HG03196 (cell line): ENCODE results near the gene ADK.

Experiments used
- ATAC-seq: cut with Tn5 transposase; IDR thresholded peaks from one replicate; pipeline ENCODE4 v1.9.1; 2021; ENCODE audit not compliant: unreplicated experiment

The ADK gene

GRCh38 chr10:74231375-74231774 lies 80.4 kb downstream of the ADK start:
- ATAC-seq: no peak

- no peak for ATAC-seq
Measured at GRCh38 chr10:74233281-74233680, 82.3 kb downstream of the ADK start.

GRCh38 chr10:74234569-74234968 lies 83.5 kb downstream of the ADK start:
- ATAC-seq: no peak

- no peak for ATAC-seq
Measured at GRCh38 chr10:74238031-74238431, 87.0 kb downstream of the ADK start.

GRCh38 chr10:74238516-74238915 lies 87.5 kb downstream of the ADK start:
- no peak for ATAC-seq

- no peak for ATAC-seq
Measured at GRCh38 chr10:74243067-74243466, 92.0 kb downstream of the ADK start.

- ATAC-seq: no peak
Measured at GRCh38 chr10:74244097-74244685, 93.2 kb downstream of the ADK start.

- no peak for ATAC-seq
Measured at GRCh38 chr10:74244807-74245206, 93.8 kb downstream of the ADK start.

- ATAC-seq: no peak
Measured at GRCh38 chr10:74246495-74246894, 95.5 kb downstream of the ADK start.

GRCh38 chr10:74249865-74250264 lies 98.8 kb downstream of the ADK start:
- no peak for ATAC-seq

GRCh38 chr10:74255214-74255613 lies 104.2 kb downstream of the ADK start:
- no peak for ATAC-seq

- no peak for ATAC-seq
Measured at GRCh38 chr10:74255888-74256357, 104.9 kb downstream of the ADK start.

GRCh38 chr10:74262856-74263255 lies 111.8 kb downstream of the ADK start:
- ATAC-seq: no peak

GRCh38 chr10:74263996-74264395 lies 113.0 kb downstream of the ADK start:
- ATAC-seq: no peak

GRCh38 chr10:74272288-74272687 lies 121.3 kb downstream of the ADK start:
- no peak for ATAC-seq

GRCh38 chr10:74275755-74276290 lies 124.8 kb downstream of the ADK start:
- no peak for ATAC-seq

- ATAC-seq: no peak
Measured at GRCh38 chr10:74276416-74276815, 125.4 kb downstream of the ADK start.

GRCh38 chr10:74282151-74282847 lies 131.3 kb downstream of the ADK start:
- ATAC-seq: no peak

- ATAC-seq: no peak
Measured at GRCh38 chr10:74282848-74283210, 131.8 kb downstream of the ADK start.

- no peak for ATAC-seq
Measured at GRCh38 chr10:74289188-74289587, 138.2 kb downstream of the ADK start.

- no peak for ATAC-seq
Measured at GRCh38 chr10:74289951-74290350, 138.9 kb downstream of the ADK start.

- no peak for ATAC-seq
Measured at GRCh38 chr10:74290708-74291107, 139.7 kb downstream of the ADK start.
